ENCODE data around the gene OR1L8. TPM values are rescaled to one million over a fixed set of nuclear protein-coding genes. Genes with fewer than 3 reads are reported as not detected.

OR1L8 gene
- total and polyA plus RNA-seq, 2 donors (not counting 3 experiments of a cell fraction or from before 2014, with no cell fraction given) = 0.15 to 1.8 TPM

DNA sequence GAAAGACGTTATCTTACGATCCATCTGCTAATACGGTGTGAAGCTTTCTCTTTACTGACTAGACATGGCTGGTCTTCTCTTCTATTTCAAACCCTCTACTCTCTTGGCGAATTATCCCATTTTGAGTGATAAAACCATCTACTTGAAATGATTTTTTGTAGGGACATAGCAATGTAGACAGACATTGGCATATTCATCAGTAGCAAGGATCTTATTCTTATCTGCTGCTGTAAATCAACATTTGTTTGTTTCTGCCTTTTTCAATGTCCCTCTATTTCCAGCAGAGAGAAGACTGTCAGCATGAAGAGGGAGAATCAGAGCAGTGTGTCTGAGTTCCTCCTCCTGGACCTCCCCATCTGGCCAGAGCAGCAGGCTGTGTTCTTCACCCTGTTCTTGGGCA, 64.3 kb downstream of the OR1L8 start, which contains the start of gene OR1J4:
OR1J4 (plus strand) TSS at position 301 of the 400 bp plus-strand sequence; CDS start at position 301, 0 bp downstream.
- ChIA-PET CTCF (interaction anchor here (1.2 kb wide), 1 partner anchor 20 kb away, joined by 4 read pairs; no protein-coding TSS in a partner anchor), POLR2A (no interaction called here)

More for the DNA sequence above, 64.3 kb downstream of the OR1L8 start, which contains the start of gene OR1J4:
- no peak within 1 kb of the TSS for H3K4me3 ChIP-seq (replicated peaks in 1 of 3; ENCODE audit: insufficient read depth in 1 of 3, low read depth in 1 of 3, low read length in 3 of 3)
- no peaks in the 10 kb centered on the region for H3K9me1 ChIP-seq (replicated peaks; ENCODE audit: control insufficient read depth, extremely low read depth, insufficient read depth, low read length)
- dilution Hi-C loops (cut with MboI; ENCODE audit: extremely low pct_ligation_motif_present, low sequenced_read_pairs) (no loop called here), intact Hi-C loops (cut with micrococcal nuclease) (no loop called here)
- no peaks in the 10 kb centered on the region for H3K36me3 ChIP-seq (ENCODE audit: control insufficient read depth in 2 of 2, extremely low read depth in 1 of 2, insufficient read depth in 2 of 2, low read length in 2 of 2)
- H3K27ac ChIP-seq (ENCODE audit: insufficient read depth, low read depth, low read length) = no peak within 1 kb of the TSS
- no peaks in the 10 kb centered on the region for H3K79me2 ChIP-seq (ENCODE audit: control insufficient read depth, insufficient read depth, low read length)
- TF ChIP-seq FOS (IDR thresholded peaks at IDR 0.05; ENCODE audit: borderline replicate concordance, insufficient read depth, low read length) (no peak), POLR2AphosphoS5 (IDR thresholded peaks at IDR 0.05; ENCODE audit: insufficient read depth, low read depth, low read length) (no peak), EZH2 (IDR thresholded peaks at IDR 0.05; ENCODE audit: borderline replicate concordance, low read depth, low read length, severe bottlenecking) (no peak), POLR2A (IDR thresholded peaks at IDR 0.05; ENCODE audit: low read depth, low read length) (no peak), JUN (IDR thresholded peaks at IDR 0.05; ENCODE audit: borderline replicate concordance, insufficient read depth, insufficient read length, low read depth) (no peak), MYC (IDR thresholded peaks at IDR 0.05; ENCODE audit: low read depth, low read length) (no peak), CTCF (IDR thresholded peaks at IDR 0.05; ENCODE audit: extremely low read depth in 1 of 2, insufficient read depth in 1 of 2, low read depth in 1 of 2, low read length in 2 of 2) (no peak), GATA2 (IDR thresholded peaks at IDR 0.05; ENCODE audit: insufficient read depth, insufficient read length, low read depth, low read length) (no peak)
- TF ChIP-seq, protein P1, sequence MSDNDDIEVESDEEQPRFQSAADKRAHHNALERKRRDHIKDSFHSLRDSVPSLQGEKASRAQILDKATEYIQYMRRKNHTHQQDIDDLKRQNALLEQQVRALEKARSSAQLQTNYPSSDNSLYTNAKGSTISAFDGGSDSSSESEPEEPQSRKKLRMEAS (IDR thresholded peaks at IDR 0.05; ENCODE audit: insufficient read depth, insufficient read length) = no peak
- FAIRE-seq (no peak), DNase-seq (ENCODE audit: low read depth, low spot score) (no peak)
- no peaks in the 10 kb centered on the region for H3K4me1 ChIP-seq (ENCODE audit: control insufficient read depth, extremely low read depth, insufficient read depth, low read length)
- no peak within 1 kb of the TSS for H3K4me2 ChIP-seq (ENCODE audit: insufficient read depth, low read length)
- H4K20me1 ChIP-seq (replicated peaks; ENCODE audit: control insufficient read depth, extremely low read depth, insufficient read depth, low read length) = no peaks in the 10 kb centered on the region
- H2AFZ ChIP-seq (ENCODE audit: low read depth, low read length) = no peak within 1 kb of the TSS
- peaks cover 4 to 9% of the 10 kb centered on the region in 2 experiments for H3K27me3 ChIP-seq (ENCODE audit: control insufficient read depth in 2 of 2, insufficient read depth in 2 of 2, low read length in 2 of 2)
- no peak within 1 kb of the TSS for H3K9ac ChIP-seq (replicated peaks; ENCODE audit: extremely low read depth, insufficient read depth, low read length)
- no TSS peak for BruUV-seq (replicated peaks)
- no peaks in the 10 kb centered on the region for H3K9me3 ChIP-seq (replicated peaks; ENCODE audit: control insufficient read depth, insufficient read depth, low read length)

All from endothelial cell of umbilical vein (primary cell).